Transverse colon (tissue), 4 donors: ENCODE data around the gene GNG3. TPM values are rescaled to one million over a fixed set of nuclear protein-coding genes. Genes with fewer than 3 reads are reported as not detected.

Experiments used
- DNase-seq: peaks from one replicate; pipeline ENCODE4 v3.0.0-alpha.2; 2019
- H3K27ac ChIP-seq, 4 donors: fragments of 200-600 bp; sonication (generic); 2 replicates each; pipeline ENCODE4 v1.5.1; 2016 to 2018; ENCODE audit warnings: inconsistent platforms in 4 of 4
- H3K27me3 ChIP-seq: fragments of 200-600 bp; sonication (generic); 2 replicates; pipeline ENCODE4 v1.5.1; 2017; ENCODE audit warnings: inconsistent platforms
- H3K36me3 ChIP-seq, 4 donors: fragments of 200-600 bp; sonication (generic); 2 replicates each; pipeline ENCODE4 v1.5.1; 2017 to 2019; ENCODE audit warnings: inconsistent platforms in 4 of 4
- H3K4me1 ChIP-seq, 4 donors: fragments of 200-600 bp; sonication (generic); 2 replicates each; pipeline ENCODE4 v1.5.1; 2017 to 2020; ENCODE audit warnings: inconsistent platforms in 4 of 4
- H3K4me3 ChIP-seq, 4 donors: fragments of 200-600 bp; sonication (generic); 1 replicate in 1 of 4; 2 replicates in 3 of 4; pipeline versions ENCODE4 v1.5.1 to v1.6.1; 2017 to 2019; ENCODE audit warnings: inconsistent platforms in 4 of 4
- H3K9me3 ChIP-seq, 2 donors: fragments of 200-600 bp; sonication (generic); 2 replicates each; pipeline ENCODE4 v1.5.1; 2017 to 2019; ENCODE audit warnings: inconsistent platforms in 2 of 2
- CTCF ChIP-seq, 5 experiments: fragments of 200-600 bp in 3 of 5; fragments of 450-650 bp in 2 of 5; sonication (generic) in 3 of 5; IDR thresholded peaks; 1 replicate in 2 of 5; 2 replicates in 3 of 5; pipeline ENCODE4 v1.5.1; 2016 to 2017; ENCODE audit warnings: antibody characterized with exemption in 5 of 5, inconsistent platforms in 3 of 5, mild to moderate bottlenecking in 2 of 5, moderate library complexity in 1 of 5
- EP300 ChIP-seq: sonication (generic); formaldehyde crosslinking; IDR thresholded peaks from one replicate; pipeline ENCODE4 v1.6.1; 2017; ENCODE audit warnings: antibody characterized with exemption, low read depth
- POLR2A ChIP-seq: fragments of 450-650 bp; IDR thresholded peaks from one replicate; pipeline ENCODE4 v1.6.1; 2016; ENCODE audit warnings: antibody characterized with exemption, mild to moderate bottlenecking, moderate library complexity
- POLR2AphosphoS5 ChIP-seq, 3 donors: sonication (generic); formaldehyde crosslinking; IDR thresholded peaks; one replicate each; pipeline ENCODE4 v1.6.1; 2016; ENCODE audit warnings: antibody characterized with exemption in 3 of 3
- WGBS, 2 donors: methylation state at CpG; one replicate each; pipeline ENCODE4 v1.1.5; 2018; ENCODE audit warnings: low coverage in 1 of 2; 5-methylcytosine and 5-hydroxymethylcytosine counted together
- in situ Hi-C, 4 donors: fragments of 200-750 bp; cut with MboI; loops; one replicate each; pipeline versions ENCODE4 v1.15.0 to v1.15.1; 2017; ENCODE audit warnings: low sequenced_read_pairs in 3 of 4, low pct_ligation_motif_present in 1 of 4, low pct_unique_long_range_greater_than_20kb in 1 of 4
- intact Hi-C: fragments of 100-400 bp; cut with DNase I; formaldehyde crosslinking; loops from one replicate; pipeline ENCODE4 v1.15.1; 2023; ENCODE audit warnings: low total_unique reads
- total RNA-seq, 4 donors: library from RNA; depleted of rRNA; stranded (reverse); fragments of >200 nt; gene quantifications; one replicate each; pipeline ENCODE4 v1.1.0, GENCODE V29; 2016

The GNG3 gene
- total RNA-seq, 4 donors from 2014 or later: 0.64 TPM; not detected in 3

GRCh38 chr11:62713343-62713742 is 5.9 kb downstream of the GNG3 start:
- no peak for TF ChIP-seq EP300
- TF ChIP-seq CTCF (IDR thresholded peaks at IDR 0.05): peak in 1 of 5 experiments; percentile 16
- in situ Hi-C loops: no loop called here
- intact Hi-C loops: no loop called here
- WGBS, 2 donors: 13 to 54% methylated on average over 1 to 2 of the region's 2 CpGs
- DNase-seq: peak; percentile 56
- Histone ChIP-seq H3K27me3 (no peaks in the 10 kb centered on the region), H3K9me3 (no peaks in the 10 kb centered on the region), H3K36me3 (peaks cover 0 to 54% (median 13%) of the 10 kb centered on the region in 4 donors), H3K4me1 (peaks cover 13 to 42% (median 21%) of the 10 kb centered on the region in 4 donors), H3K4me3 (no peak overlapping the region), H3K27ac (peak overlapping the region; percentile 62 to 68 (median 66))

- Histone ChIP-seq H3K27me3 (no peaks in the 10 kb centered on the region), H3K9me3 (no peaks in the 10 kb centered on the region), H3K27ac (no peak overlapping the region), H3K4me3 (no peak overlapping the region), H3K36me3 (peaks cover 0 to 73% (median 30%) of the 10 kb centered on the region in 4 donors), H3K4me1 (peaks cover 0 to 27% (median 7%) of the 10 kb centered on the region in 4 donors)
- in situ Hi-C loops: no loop called here
- TF ChIP-seq POLR2AphosphoS5 (IDR thresholded peaks at IDR 0.05) (no peak), POLR2A (no peak), CTCF (IDR thresholded peaks at IDR 0.05) (no peak), EP300 (no peak)
- WGBS, 2 donors: 87 to 90% methylated on average over 13 to 24 of the region's 24 CpGs
- intact Hi-C loops: no loop called here
- DNase-seq: no peak
These were observed 8.0 kb downstream of the GNG3 start for GRCh38 chr11:62715150-62716130.

GRCh38 chr11:62716206-62716605 is 8.7 kb downstream of the GNG3 start:
- 79 to 91% methylated on average over 5 of the region's 5 CpGs for WGBS, 2 donors
- TF ChIP-seq CTCF (IDR thresholded peaks at IDR 0.05) (no peak), POLR2AphosphoS5 (IDR thresholded peaks at IDR 0.05) (no peak), EP300 (no peak), POLR2A (no peak)
- in situ Hi-C loops (no loop called here), intact Hi-C loops (no loop called here)
- DNase-seq: no peak
- H3K4me1 ChIP-seq: peaks cover 0 to 23% (median 5%) of the 10 kb centered on the region in 4 donors
- peaks cover 0 to 77% (median 34%) of the 10 kb centered on the region in 4 donors for H3K36me3 ChIP-seq
- H3K9me3 ChIP-seq: no peaks in the 10 kb centered on the region
- no peaks in the 10 kb centered on the region for H3K27me3 ChIP-seq
- no peak overlapping the region for H3K27ac ChIP-seq
- H3K4me3 ChIP-seq: no peak overlapping the region

GRCh38 chr11:62716816-62717215 is 9.3 kb downstream of the GNG3 start:
- no peak for DNase-seq
- in situ Hi-C loops (no loop called here), intact Hi-C loops (no loop called here)
- Histone ChIP-seq H3K4me3 (no peak overlapping the region), H3K36me3 (peaks cover 2 to 80% (median 37%) of the 10 kb centered on the region in 4 donors), H3K9me3 (no peaks in the 10 kb centered on the region), H3K4me1 (peaks cover 0 to 23% (median 5%) of the 10 kb centered on the region in 4 donors), H3K27me3 (no peaks in the 10 kb centered on the region), H3K27ac (no peak overlapping the region)
- TF ChIP-seq POLR2AphosphoS5 (IDR thresholded peaks at IDR 0.05) (no peak), CTCF (IDR thresholded peaks at IDR 0.05) (no peak), EP300 (no peak), POLR2A (no peak)
- 90 to 91% methylated on average over 5 to 11 of the region's 11 CpGs for WGBS, 2 donors
